Inflammatory macrophage treated with lipopolysaccharide for 1 hour (primary cell): ENCODE data around the gene PSMG4.

Experiments
- DNase-seq, 2 donors: peaks; one replicate each; pipeline ENCODE4 v3.0.0-alpha.2; 2020 to 2022

Gene PSMG4

GRCh38 chr6:3277251-3277650 is 18.5 kb downstream of the PSMG4 start:
- no peak for DNase-seq

- DNase-seq, result no peak
These were observed 19.2 kb downstream of the PSMG4 start for GRCh38 chr6:3277851-3278416.

GRCh38 chr6:3278691-3279090 is 19.9 kb downstream of the PSMG4 start:
- no peak for DNase-seq

- no peak for DNase-seq
These were observed 21.3 kb downstream of the PSMG4 start for GRCh38 chr6:3280091-3280490.

GRCh38 chr6:3280866-3281465 is 22.2 kb downstream of the PSMG4 start:
- no peak for DNase-seq

GRCh38 chr6:3281631-3282475 is 23.1 kb downstream of the PSMG4 start:
- no peak for DNase-seq

- DNase-seq, result no peak
These were observed 23.9 kb downstream of the PSMG4 start for GRCh38 chr6:3282476-3283236.

- no peak for DNase-seq
These were observed 24.5 kb downstream of the PSMG4 start for GRCh38 chr6:3283241-3283640.

- DNase-seq, result no peak
These were observed 25.1 kb downstream of the PSMG4 start for GRCh38 chr6:3283641-3284435.

GRCh38 chr6:3284436-3284876 is 25.7 kb downstream of the PSMG4 start:
- no peak for DNase-seq

GRCh38 chr6:3285049-3285639 is 26.4 kb downstream of the PSMG4 start:
- no peak for DNase-seq

GRCh38 chr6:3285732-3286131 is 27.0 kb downstream of the PSMG4 start:
- DNase-seq, result no peak

GRCh38 chr6:3286641-3287171 is 28.0 kb downstream of the PSMG4 start:
- no peak for DNase-seq

- DNase-seq, result no peak
These were observed 28.6 kb downstream of the PSMG4 start for GRCh38 chr6:3287308-3287707.

GRCh38 chr6:3287976-3288707 is 29.4 kb downstream of the PSMG4 start:
- DNase-seq, result no peak

GRCh38 chr6:3288711-3289663 is 30.2 kb downstream of the PSMG4 start:
- DNase-seq, result no peak

- DNase-seq, result no peak
These were observed 30.9 kb downstream of the PSMG4 start for GRCh38 chr6:3289664-3290055.

- no peak for DNase-seq
These were observed 31.6 kb downstream of the PSMG4 start for GRCh38 chr6:3290149-3290930.

GRCh38 chr6:3290931-3291211 is 32.1 kb downstream of the PSMG4 start:
- DNase-seq, result no peak
